ENCODE data around the gene BRF1. TPM values are rescaled to one million over a fixed set of nuclear protein-coding genes. Genes with fewer than 3 reads are reported as not detected.

BRF1 gene
- total RNA-seq, 4 donors from 2014 or later, result 25.2 to 35.6 (median 30.9) TPM

GRCh38 chr14:105333613-105334364, 33.0 kb upstream of the BRF1 start:
- Histone ChIP-seq H3K9me3 (no peaks in the 10 kb centered on the region), H3K4me3 (no peak overlapping the region), H3K4me1 (peaks cover 0 to 89% (median 25%) of the 10 kb centered on the region in 3 donors), H3K27me3 (no peaks in the 10 kb centered on the region), H3K36me3 (no peaks in the 10 kb centered on the region), H3K27ac (no peak overlapping the region)
- WGBS, 2 donors (ENCODE audit: low coverage in 1 of 2), result no CpG with 5 or more reads among the region's 18 CpGs
- TF ChIP-seq POLR2A (IDR thresholded peaks at IDR 0.05) (no peak), EP300 (IDR thresholded peaks at IDR 0.05) (no peak), POLR2AphosphoS5 (IDR thresholded peaks at IDR 0.05) (no peak)
- TF ChIP-seq, protein P1, sequence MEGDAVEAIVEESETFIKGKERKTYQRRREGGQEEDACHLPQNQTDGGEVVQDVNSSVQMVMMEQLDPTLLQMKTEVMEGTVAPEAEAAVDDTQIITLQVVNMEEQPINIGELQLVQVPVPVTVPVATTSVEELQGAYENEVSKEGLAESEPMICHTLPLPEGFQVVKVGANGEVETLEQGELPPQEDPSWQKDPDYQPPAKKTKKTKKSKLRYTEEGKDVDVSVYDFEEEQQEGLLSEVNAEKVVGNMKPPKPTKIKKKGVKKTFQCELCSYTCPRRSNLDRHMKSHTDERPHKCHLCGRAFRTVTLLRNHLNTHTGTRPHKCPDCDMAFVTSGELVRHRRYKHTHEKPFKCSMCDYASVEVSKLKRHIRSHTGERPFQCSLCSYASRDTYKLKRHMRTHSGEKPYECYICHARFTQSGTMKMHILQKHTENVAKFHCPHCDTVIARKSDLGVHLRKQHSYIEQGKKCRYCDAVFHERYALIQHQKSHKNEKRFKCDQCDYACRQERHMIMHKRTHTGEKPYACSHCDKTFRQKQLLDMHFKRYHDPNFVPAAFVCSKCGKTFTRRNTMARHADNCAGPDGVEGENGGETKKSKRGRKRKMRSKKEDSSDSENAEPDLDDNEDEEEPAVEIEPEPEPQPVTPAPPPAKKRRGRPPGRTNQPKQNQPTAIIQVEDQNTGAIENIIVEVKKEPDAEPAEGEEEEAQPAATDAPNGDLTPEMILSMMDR (IDR thresholded peaks at IDR 0.05), result no peak
- no peak for ATAC-seq

DNA sequence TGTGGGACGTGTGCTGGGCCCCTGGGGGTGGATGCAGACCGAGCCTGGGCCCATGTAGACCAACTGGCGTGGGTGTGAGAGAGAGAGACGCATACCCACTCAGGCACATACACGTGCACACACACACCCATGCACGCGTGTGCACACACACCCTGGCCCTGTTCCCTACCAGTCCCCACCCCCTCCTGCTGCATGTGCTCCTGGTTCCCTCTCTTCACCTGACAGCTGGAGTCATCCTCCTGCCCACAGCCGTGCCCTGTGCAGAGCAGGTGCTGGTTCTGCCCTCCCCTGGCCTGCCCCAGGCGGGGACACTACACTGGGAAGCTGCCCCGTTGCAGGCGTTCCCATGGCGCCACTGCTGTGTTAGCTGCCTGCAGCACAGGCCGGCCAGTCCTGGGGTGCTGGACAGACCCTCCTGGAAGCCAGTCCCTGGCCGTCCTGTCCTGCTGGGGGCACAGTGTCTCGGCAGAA, 32.3 kb upstream of the BRF1 start:
- ATAC-seq, result no peak
- TF ChIP-seq, protein P1 (IDR thresholded peaks at IDR 0.05), result no peak
- TF ChIP-seq POLR2AphosphoS5 (IDR thresholded peaks at IDR 0.05) (no peak), EP300 (IDR thresholded peaks at IDR 0.05) (no peak), POLR2A (IDR thresholded peaks at IDR 0.05) (no peak)
- H3K27me3 ChIP-seq, result no peaks in the 10 kb centered on the region
- H3K36me3 ChIP-seq, result no peaks in the 10 kb centered on the region
- no peak overlapping the region for H3K4me3 ChIP-seq
- 50% methylated on average over 1 of the region's 15 CpGs; no CpG with 5 or more reads in 1 of the 2 donors for WGBS, 2 donors (ENCODE audit: low coverage in 1 of 2)
- peaks cover 0 to 89% (median 19%) of the 10 kb centered on the region in 3 donors for H3K4me1 ChIP-seq
- H3K27ac ChIP-seq, result no peak overlapping the region
- H3K9me3 ChIP-seq, result no peaks in the 10 kb centered on the region

- no peak overlapping the region for H3K4me3 ChIP-seq
- peaks cover 0 to 89% (median 14%) of the 10 kb centered on the region in 3 donors for H3K4me1 ChIP-seq
- peaks cover 0 to 2% of the 10 kb centered on the region in 2 donors for H3K36me3 ChIP-seq
- no peaks in the 10 kb centered on the region for H3K9me3 ChIP-seq
- H3K27me3 ChIP-seq, result no peaks in the 10 kb centered on the region
- ATAC-seq, result no peak
- WGBS, 2 donors (ENCODE audit: low coverage in 1 of 2), result 67% methylated on average over 1 of the region's 11 CpGs; no CpG with 5 or more reads in 1 of the 2 donors
- TF ChIP-seq POLR2AphosphoS5 (IDR thresholded peaks at IDR 0.05), result no peak
- no peak overlapping the region for H3K27ac ChIP-seq
These were observed 31.6 kb upstream of the BRF1 start for GRCh38 chr14:105332350-105332874.

DNA sequence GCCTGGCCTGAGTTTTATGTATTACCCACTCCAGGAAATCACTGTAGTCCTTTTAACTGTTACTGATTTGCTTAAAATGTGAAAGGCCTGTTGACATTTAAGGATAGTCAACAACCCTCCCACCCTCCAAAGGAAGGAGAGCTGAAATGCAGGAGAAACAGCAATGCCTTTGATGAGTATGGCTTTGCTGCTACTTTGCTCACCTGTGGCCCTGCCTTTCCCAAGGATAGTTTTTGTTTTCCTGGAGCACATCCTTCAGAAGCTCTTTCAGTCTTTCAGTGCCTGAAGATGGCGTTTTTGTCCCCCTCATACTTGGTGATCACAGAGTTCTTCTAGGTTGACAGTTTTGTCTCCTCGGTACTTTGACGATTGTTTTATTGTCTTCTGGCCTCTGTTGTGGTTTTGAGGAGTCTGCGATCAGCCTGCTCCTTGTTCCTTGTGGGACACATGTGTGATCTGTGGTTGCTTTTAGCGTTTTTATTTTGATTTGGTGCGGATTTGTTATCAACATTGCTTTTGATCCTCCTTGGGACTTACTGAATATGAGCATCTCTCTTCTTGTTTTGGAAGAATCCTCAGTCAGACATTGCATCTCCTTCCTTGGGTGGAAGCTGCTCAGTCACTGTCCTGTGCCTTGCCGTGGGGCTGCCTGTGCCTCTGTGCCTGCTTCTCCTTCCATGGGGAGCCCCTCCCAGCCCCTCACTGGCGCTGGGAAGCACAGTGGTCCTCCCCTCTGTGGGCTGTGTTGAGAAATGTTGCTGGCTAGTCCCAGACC, 31.0 kb upstream of the BRF1 start:
- Histone ChIP-seq H3K4me3 (no peak overlapping the region), H3K4me1 (peaks cover 0 to 89% (median 14%) of the 10 kb centered on the region in 3 donors), H3K36me3 (peaks cover 0 to 9% of the 10 kb centered on the region in 2 donors), H3K27ac (no peak overlapping the region), H3K9me3 (no peaks in the 10 kb centered on the region), H3K27me3 (no peaks in the 10 kb centered on the region)
- TF ChIP-seq, protein P1 (IDR thresholded peaks at IDR 0.05), result no peak
- no peak for TF ChIP-seq POLR2A (IDR thresholded peaks at IDR 0.05)
- no peak for TF ChIP-seq EP300 (IDR thresholded peaks at IDR 0.05)
- no peak for TF ChIP-seq POLR2AphosphoS5 (IDR thresholded peaks at IDR 0.05)
- ATAC-seq, result no peak
- 72 to 82% methylated on average over 3 to 7 of the region's 8 CpGs for WGBS, 2 donors (ENCODE audit: low coverage in 1 of 2)

DNA sequence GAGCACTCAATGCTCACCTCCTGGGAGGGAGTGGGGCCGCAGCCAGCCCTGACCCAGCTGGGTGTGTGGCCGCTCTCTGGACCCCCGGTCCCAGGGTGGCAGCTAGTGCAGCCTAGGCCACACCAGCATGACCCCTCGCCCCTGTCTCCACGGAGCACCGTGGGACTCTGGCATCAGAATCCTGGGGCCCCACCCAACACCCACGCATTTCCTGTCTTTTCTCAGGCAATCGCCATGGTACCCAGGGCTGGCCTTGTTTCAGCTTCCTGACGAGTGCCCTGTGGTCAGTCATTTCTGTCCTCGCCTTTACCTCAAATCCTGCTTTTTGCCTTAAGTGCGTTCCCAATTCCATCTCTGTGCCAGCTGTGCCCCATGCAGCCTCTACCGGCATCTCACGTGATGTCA, 29.7 kb upstream of the BRF1 start:
- no peaks in the 10 kb centered on the region for H3K9me3 ChIP-seq
- peak; percentile 44 for ATAC-seq
- H3K4me3 ChIP-seq, result no peak overlapping the region
- 59 to 70% methylated on average over 4 to 6 of the region's 13 CpGs for WGBS, 2 donors (ENCODE audit: low coverage in 1 of 2)
- peaks cover 0 to 9% of the 10 kb centered on the region in 2 donors for H3K36me3 ChIP-seq
- H3K27me3 ChIP-seq, result no peaks in the 10 kb centered on the region
- peak overlapping the region in 3 of 4 donors; percentile 27 to 51 (median 41) for H3K27ac ChIP-seq
- H3K4me1 ChIP-seq, result peaks cover 0 to 89% (median 15%) of the 10 kb centered on the region in 3 donors
- TF ChIP-seq POLR2AphosphoS5 (IDR thresholded peaks at IDR 0.05) (no peak), EP300 (IDR thresholded peaks at IDR 0.05) (no peak), POLR2A (IDR thresholded peaks at IDR 0.05) (no peak)
- TF ChIP-seq, protein P1 (IDR thresholded peaks at IDR 0.05), result no peak
